Smooth muscle cell (in vitro differentiated cells): ENCODE results near the gene UNC80. TPM values are rescaled to one million over a fixed set of nuclear protein-coding genes. Genes with fewer than 3 reads are reported as not detected.

Experiments used
- DNase-seq: peaks from one replicate; lab custom pipeline; 2025; ENCODE audit not compliant: unreplicated experiment; lab: John Stamatoyannopoulos, UW
- H2AFZ ChIP-seq: fragments of 200-600 bp; sonication (generic); 2 replicates; pipeline ENCODE4 v1.6.0; 2016; ENCODE audit warnings: antibody characterized with exemption, low read depth, mild to moderate bottlenecking
- H3F3A ChIP-seq: fragments of 200-600 bp; sonication (generic); 2 replicates; pipeline ENCODE4 v1.6.0; 2017; ENCODE audit warnings: antibody characterized with exemption, low read depth
- H3K27ac ChIP-seq: fragments of 200-600 bp; sonication (generic); 2 replicates; pipeline ENCODE4 v1.5.1; 2016; ENCODE audit warnings: low read depth, mild to moderate bottlenecking
- H3K27me3 ChIP-seq: fragments of 200-600 bp; sonication (generic); 2 replicates; pipeline ENCODE4 v1.6.1; 2016; ENCODE audit warnings: low read depth, mild to moderate bottlenecking
- H3K36me3 ChIP-seq: fragments of 200-600 bp; sonication (generic); 2 replicates; pipeline ENCODE4 v1.5.1; 2016; ENCODE audit warnings: low read depth
- H3K4me1 ChIP-seq: fragments of 200-600 bp; sonication (generic); 2 replicates; pipeline ENCODE4 v1.5.1; 2016; ENCODE audit warnings: low read depth
- H3K4me2 ChIP-seq: fragments of 200-600 bp; sonication (generic); 2 replicates; pipeline ENCODE4 v1.6.0; 2016; ENCODE audit warnings: mild to moderate bottlenecking
- H3K4me3 ChIP-seq: fragments of 200-600 bp; sonication (generic); 2 replicates; pipeline ENCODE4 v1.5.1; 2016; ENCODE audit warnings: mild to moderate bottlenecking
- H3K79me2 ChIP-seq: fragments of 200-600 bp; sonication (generic); 2 replicates; pipeline ENCODE4 v1.6.0; 2016; ENCODE audit warnings: low read depth, mild to moderate bottlenecking
- H3K9ac ChIP-seq: fragments of 200-600 bp; sonication (generic); 2 replicates; pipeline ENCODE4 v1.6.0; 2016; ENCODE audit warnings: low read depth
- H3K9me3 ChIP-seq: fragments of 200-600 bp; sonication (generic); replicated peaks from 2 replicates; pipeline ENCODE4 v1.5.1; 2016; ENCODE audit warnings: low read depth
- H4K20me1 ChIP-seq: fragments of 200-600 bp; sonication (generic); 2 replicates; pipeline ENCODE4 v1.6.0; 2016; ENCODE audit warnings: low read depth
- WGBS: methylation state at CpG from one replicate; pipeline ENCODE4 v1.1.7; 2016; ENCODE audit warnings: low lambda C conversion rate; 5-methylcytosine and 5-hydroxymethylcytosine counted together
- polyA plus RNA-seq: library from polyadenylated mRNA; unstranded; fragments of >200 nt; fragmentation: Nextera tagmentation; extraction: Ambion mirVana; gene quantifications from 2 replicates; pipeline ENCODE4 v1.2.1, GENCODE V29; 2016
- total RNA-seq: library from RNA; depleted of rRNA; stranded (reverse); fragments of >200 nt; gene quantifications from 2 replicates; pipeline ENCODE4 v1.2.3, GENCODE V29; 2014
- TF ChIP-seq, protein P1 (sequence below): fragments of 200-600 bp; sonication (generic); IDR thresholded peaks from 2 replicates; pipeline ENCODE4 v1.5.1; 2017; ENCODE audit warnings: borderline replicate concordance, mild to moderate bottlenecking, antibody characterized with exemption; ENCODE audit not compliant: insufficient read depth, poor library complexity, severe bottlenecking

Gene UNC80
- total and polyA plus RNA-seq, 2 experiments from 2014 or later = not detected

GRCh38 chr2:209741953-209742352 lies 29.7 kb upstream of the UNC80 start:
- H2AFZ ChIP-seq = no peak overlapping the region
- no peak for DNase-seq
- H3K9ac ChIP-seq = no peak overlapping the region
- no peak overlapping the region for H3K27ac ChIP-seq
- H3K9me3 ChIP-seq = no peaks in the 10 kb centered on the region
- H3K79me2 ChIP-seq = no peaks in the 10 kb centered on the region
- no peaks in the 10 kb centered on the region for H3K4me1 ChIP-seq
- H3F3A ChIP-seq = no peaks in the 10 kb centered on the region
- no peaks in the 10 kb centered on the region for H3K36me3 ChIP-seq
- H3K4me3 ChIP-seq = no peak overlapping the region
- TF ChIP-seq, protein P1, sequence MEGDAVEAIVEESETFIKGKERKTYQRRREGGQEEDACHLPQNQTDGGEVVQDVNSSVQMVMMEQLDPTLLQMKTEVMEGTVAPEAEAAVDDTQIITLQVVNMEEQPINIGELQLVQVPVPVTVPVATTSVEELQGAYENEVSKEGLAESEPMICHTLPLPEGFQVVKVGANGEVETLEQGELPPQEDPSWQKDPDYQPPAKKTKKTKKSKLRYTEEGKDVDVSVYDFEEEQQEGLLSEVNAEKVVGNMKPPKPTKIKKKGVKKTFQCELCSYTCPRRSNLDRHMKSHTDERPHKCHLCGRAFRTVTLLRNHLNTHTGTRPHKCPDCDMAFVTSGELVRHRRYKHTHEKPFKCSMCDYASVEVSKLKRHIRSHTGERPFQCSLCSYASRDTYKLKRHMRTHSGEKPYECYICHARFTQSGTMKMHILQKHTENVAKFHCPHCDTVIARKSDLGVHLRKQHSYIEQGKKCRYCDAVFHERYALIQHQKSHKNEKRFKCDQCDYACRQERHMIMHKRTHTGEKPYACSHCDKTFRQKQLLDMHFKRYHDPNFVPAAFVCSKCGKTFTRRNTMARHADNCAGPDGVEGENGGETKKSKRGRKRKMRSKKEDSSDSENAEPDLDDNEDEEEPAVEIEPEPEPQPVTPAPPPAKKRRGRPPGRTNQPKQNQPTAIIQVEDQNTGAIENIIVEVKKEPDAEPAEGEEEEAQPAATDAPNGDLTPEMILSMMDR = no peak
- H3K4me2 ChIP-seq = no peak overlapping the region
- H3K27me3 ChIP-seq = peaks cover 3% of the 10 kb centered on the region
- WGBS = 70% methylated on average over 1 of the region's 1 CpG
- H4K20me1 ChIP-seq = no peaks in the 10 kb centered on the region

- 57% methylated on average over 3 of the region's 3 CpGs for WGBS
- no peak overlapping the region for H3K9ac ChIP-seq
- TF ChIP-seq, protein P1 = no peak
Measured at GRCh38 chr2:209753020-209753419, 18.6 kb upstream of the UNC80 start.

DNA sequence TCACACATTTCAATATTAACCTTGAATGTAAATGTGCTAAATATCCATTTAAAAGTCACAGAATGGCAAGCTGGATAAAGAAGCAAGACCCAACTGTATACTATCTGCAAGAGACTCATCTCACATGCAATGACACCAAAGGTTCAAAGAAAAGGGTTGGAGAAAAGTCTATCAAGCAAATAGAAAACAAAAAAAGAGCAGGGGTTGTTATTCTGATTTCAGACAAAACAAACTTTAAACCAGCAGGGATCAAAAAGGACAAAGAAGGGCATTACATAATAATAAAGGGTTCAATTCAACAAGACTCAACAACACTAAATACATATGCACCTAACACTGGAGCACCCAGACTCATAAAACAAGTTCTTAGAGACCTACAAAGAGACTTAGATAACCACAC lies 14.5 kb upstream of the UNC80 start:
- peaks cover 4% of the 10 kb centered on the region for H3K27me3 ChIP-seq
- H3K36me3 ChIP-seq = no peaks in the 10 kb centered on the region
- no peak overlapping the region for H3K27ac ChIP-seq
- no peaks in the 10 kb centered on the region for H3K9me3 ChIP-seq
- H3K4me3 ChIP-seq = no peak overlapping the region
- H3F3A ChIP-seq = no peaks in the 10 kb centered on the region
- H3K4me1 ChIP-seq = no peaks in the 10 kb centered on the region
- no peaks in the 10 kb centered on the region for H3K79me2 ChIP-seq
- H3K9ac ChIP-seq = no peak overlapping the region
- no peak overlapping the region for H3K4me2 ChIP-seq
- H4K20me1 ChIP-seq = no peaks in the 10 kb centered on the region
- no peak for DNase-seq
- TF ChIP-seq, protein P1 = no peak
- no peak overlapping the region for H2AFZ ChIP-seq

More at GRCh38 chr2:209753020-209753419, 18.6 kb upstream of the UNC80 start:
- Histone ChIP-seq H3K4me3 (no peak overlapping the region), H2AFZ (no peak overlapping the region), H4K20me1 (no peaks in the 10 kb centered on the region), H3K4me2 (no peak overlapping the region), H3K27ac (no peak overlapping the region), H3K79me2 (no peaks in the 10 kb centered on the region), H3K4me1 (no peaks in the 10 kb centered on the region), H3K9me3 (no peaks in the 10 kb centered on the region), H3K27me3 (no peaks in the 10 kb centered on the region), H3F3A (no peaks in the 10 kb centered on the region), H3K36me3 (no peaks in the 10 kb centered on the region)
- no peak for DNase-seq

GRCh38 chr2:209761566-209761965 lies 10.1 kb upstream of the UNC80 start:
- 69% methylated on average over 2 of the region's 2 CpGs for WGBS
- H3K9ac ChIP-seq = no peak overlapping the region
- H3K27ac ChIP-seq = no peak overlapping the region
- no peaks in the 10 kb centered on the region for H3K4me1 ChIP-seq
- H3K36me3 ChIP-seq = no peaks in the 10 kb centered on the region
- no peak for DNase-seq
- H3K79me2 ChIP-seq = no peaks in the 10 kb centered on the region
- H3K9me3 ChIP-seq = no peaks in the 10 kb centered on the region
- no peak overlapping the region for H3K4me2 ChIP-seq
- no peaks in the 10 kb centered on the region for H3F3A ChIP-seq
- H3K27me3 ChIP-seq = peaks cover 4% of the 10 kb centered on the region
- no peak overlapping the region for H3K4me3 ChIP-seq
- TF ChIP-seq, protein P1 = no peak
- H2AFZ ChIP-seq = no peak overlapping the region
- H4K20me1 ChIP-seq = no peaks in the 10 kb centered on the region
